ENCODE data around the gene RNF38.

DNA sequence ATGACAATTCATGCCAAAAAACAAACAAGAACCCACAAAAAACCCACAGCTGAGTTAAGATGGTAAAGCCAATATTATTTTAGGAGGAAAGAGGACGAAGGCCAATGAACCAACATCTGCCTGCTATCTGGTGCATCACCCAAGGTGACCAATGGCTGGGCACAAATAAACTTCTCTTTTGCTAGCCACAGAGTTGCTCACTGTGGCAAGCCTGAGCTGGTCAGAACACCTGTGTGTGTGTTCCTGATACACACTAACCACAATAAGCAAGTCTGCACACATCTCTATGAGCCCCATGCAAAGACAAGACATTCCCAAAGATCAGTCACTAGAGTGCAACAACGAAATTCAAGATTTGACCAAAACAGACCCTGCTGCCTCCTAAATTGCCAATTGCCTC, 63.1 kb downstream of the RNF38 start:
- TF ChIP-seq, protein P1, sequence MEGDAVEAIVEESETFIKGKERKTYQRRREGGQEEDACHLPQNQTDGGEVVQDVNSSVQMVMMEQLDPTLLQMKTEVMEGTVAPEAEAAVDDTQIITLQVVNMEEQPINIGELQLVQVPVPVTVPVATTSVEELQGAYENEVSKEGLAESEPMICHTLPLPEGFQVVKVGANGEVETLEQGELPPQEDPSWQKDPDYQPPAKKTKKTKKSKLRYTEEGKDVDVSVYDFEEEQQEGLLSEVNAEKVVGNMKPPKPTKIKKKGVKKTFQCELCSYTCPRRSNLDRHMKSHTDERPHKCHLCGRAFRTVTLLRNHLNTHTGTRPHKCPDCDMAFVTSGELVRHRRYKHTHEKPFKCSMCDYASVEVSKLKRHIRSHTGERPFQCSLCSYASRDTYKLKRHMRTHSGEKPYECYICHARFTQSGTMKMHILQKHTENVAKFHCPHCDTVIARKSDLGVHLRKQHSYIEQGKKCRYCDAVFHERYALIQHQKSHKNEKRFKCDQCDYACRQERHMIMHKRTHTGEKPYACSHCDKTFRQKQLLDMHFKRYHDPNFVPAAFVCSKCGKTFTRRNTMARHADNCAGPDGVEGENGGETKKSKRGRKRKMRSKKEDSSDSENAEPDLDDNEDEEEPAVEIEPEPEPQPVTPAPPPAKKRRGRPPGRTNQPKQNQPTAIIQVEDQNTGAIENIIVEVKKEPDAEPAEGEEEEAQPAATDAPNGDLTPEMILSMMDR (IDR thresholded peaks at IDR 0.05) = no peak
- TF ChIP-seq, protein P2, sequence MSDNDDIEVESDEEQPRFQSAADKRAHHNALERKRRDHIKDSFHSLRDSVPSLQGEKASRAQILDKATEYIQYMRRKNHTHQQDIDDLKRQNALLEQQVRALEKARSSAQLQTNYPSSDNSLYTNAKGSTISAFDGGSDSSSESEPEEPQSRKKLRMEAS (IDR thresholded peaks at IDR 0.05; ENCODE audit: low read depth) = no peak
- TF ChIP-seq FOXJ3 (CRISPR knock-in tag; IDR thresholded peaks at IDR 0.05) = no peak
- TF ChIP-seq TEAD4 (IDR thresholded peaks at IDR 0.05; ENCODE audit: borderline replicate concordance, insufficient read depth) = no peak
- no peak for TF ChIP-seq ELF1 (IDR thresholded peaks at IDR 0.05)
- TF ChIP-seq RAD21 (IDR thresholded peaks at IDR 0.05; ENCODE audit: low read length) = no peak
- TF ChIP-seq GABPA (IDR thresholded peaks at IDR 0.05; ENCODE audit: low read depth) = no peak
- no peak for TF ChIP-seq POLR2AphosphoS5 (IDR thresholded peaks at IDR 0.05; ENCODE audit: low read depth, low read length)
- TF ChIP-seq, protein P3, sequence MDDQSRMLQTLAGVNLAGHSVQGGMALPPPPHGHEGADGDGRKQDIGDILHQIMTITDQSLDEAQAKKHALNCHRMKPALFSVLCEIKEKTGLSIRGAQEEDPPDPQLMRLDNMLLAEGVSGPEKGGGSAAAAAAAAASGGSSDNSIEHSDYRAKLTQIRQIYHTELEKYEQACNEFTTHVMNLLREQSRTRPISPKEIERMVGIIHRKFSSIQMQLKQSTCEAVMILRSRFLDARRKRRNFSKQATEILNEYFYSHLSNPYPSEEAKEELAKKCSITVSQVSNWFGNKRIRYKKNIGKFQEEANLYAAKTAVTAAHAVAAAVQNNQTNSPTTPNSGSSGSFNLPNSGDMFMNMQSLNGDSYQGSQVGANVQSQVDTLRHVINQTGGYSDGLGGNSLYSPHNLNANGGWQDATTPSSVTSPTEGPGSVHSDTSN (IDR thresholded peaks at IDR 0.05) = no peak
- TF ChIP-seq GATA2 (CRISPR knock-in tag; IDR thresholded peaks at IDR 0.05) = no peak
